Type B pancreatic cell (in vitro differentiated cells): Measurements from ENCODE around the gene TEAD3. TPM values are rescaled to one million over a fixed set of nuclear protein-coding genes. Genes with fewer than 3 reads are reported as not detected.

Experiments
- DNase-seq: peaks from one replicate; pipeline ENCODE4 v3.0.0; 2021; ENCODE audit warnings: mixed read lengths; ENCODE audit not compliant: unreplicated experiment; ENCODE audit errors: extremely low spot score
- H3K27ac Mint-ChIP-seq: 2 replicates; pipeline ENCODE4 v1.8.0; 2021; ENCODE audit warnings: mild to moderate bottlenecking, mixed read lengths
- H3K27me3 Mint-ChIP-seq: 2 replicates; pipeline ENCODE4 v1.8.0; 2021; ENCODE audit warnings: mixed read lengths
- H3K36me3 Mint-ChIP-seq: 2 replicates; pipeline ENCODE4 v1.8.0; 2021; ENCODE audit warnings: mixed read lengths
- H3K4me1 Mint-ChIP-seq: one replicate; pipeline ENCODE4 v1.8.0; 2021; ENCODE audit warnings: mixed read lengths; ENCODE audit not compliant: unreplicated experiment
- H3K4me3 Mint-ChIP-seq: 2 replicates; pipeline ENCODE4 v1.8.0; 2021; ENCODE audit warnings: mild to moderate bottlenecking, mixed read lengths
- H3K9me3 Mint-ChIP-seq: 2 replicates; pipeline ENCODE4 v1.8.0; 2021; ENCODE audit warnings: mixed read lengths
- total RNA-seq: library from RNA; stranded (reverse); gene quantifications from 2 replicates; pipeline ENCODE4 v1.2.1, GENCODE V29; 2021; ENCODE audit warnings: low replicate concordance
- TF ChIP-seq, protein P1 (sequence below): fragments of 200-600 bp; sonication (generic); conservative IDR thresholded peaks from 2 replicates; pipeline ENCODE4 v1.5.0; 2021; ENCODE audit warnings: antibody characterized with exemption, mild to moderate bottlenecking

The TEAD3 gene
- total RNA-seq, 1 donor from 2014 or later = 49.8 TPM

- peaks cover 6% of the 10 kb centered on the region for H3K36me3 Mint-ChIP-seq
- DNase-seq = no peak
- TF ChIP-seq, protein P1, sequence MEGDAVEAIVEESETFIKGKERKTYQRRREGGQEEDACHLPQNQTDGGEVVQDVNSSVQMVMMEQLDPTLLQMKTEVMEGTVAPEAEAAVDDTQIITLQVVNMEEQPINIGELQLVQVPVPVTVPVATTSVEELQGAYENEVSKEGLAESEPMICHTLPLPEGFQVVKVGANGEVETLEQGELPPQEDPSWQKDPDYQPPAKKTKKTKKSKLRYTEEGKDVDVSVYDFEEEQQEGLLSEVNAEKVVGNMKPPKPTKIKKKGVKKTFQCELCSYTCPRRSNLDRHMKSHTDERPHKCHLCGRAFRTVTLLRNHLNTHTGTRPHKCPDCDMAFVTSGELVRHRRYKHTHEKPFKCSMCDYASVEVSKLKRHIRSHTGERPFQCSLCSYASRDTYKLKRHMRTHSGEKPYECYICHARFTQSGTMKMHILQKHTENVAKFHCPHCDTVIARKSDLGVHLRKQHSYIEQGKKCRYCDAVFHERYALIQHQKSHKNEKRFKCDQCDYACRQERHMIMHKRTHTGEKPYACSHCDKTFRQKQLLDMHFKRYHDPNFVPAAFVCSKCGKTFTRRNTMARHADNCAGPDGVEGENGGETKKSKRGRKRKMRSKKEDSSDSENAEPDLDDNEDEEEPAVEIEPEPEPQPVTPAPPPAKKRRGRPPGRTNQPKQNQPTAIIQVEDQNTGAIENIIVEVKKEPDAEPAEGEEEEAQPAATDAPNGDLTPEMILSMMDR = no peak
- H3K4me1 Mint-ChIP-seq = peaks cover 38% of the 10 kb centered on the region
- H3K27ac Mint-ChIP-seq = peak overlapping the region; percentile 99
- peak overlapping the region; percentile 61 for H3K4me3 Mint-ChIP-seq
- no peaks in the 10 kb centered on the region for H3K9me3 Mint-ChIP-seq
- H3K27me3 Mint-ChIP-seq = no peaks in the 10 kb centered on the region
These were observed 9.0 kb downstream of the TEAD3 start for GRCh38 chr6:35487658-35488516.

DNA sequence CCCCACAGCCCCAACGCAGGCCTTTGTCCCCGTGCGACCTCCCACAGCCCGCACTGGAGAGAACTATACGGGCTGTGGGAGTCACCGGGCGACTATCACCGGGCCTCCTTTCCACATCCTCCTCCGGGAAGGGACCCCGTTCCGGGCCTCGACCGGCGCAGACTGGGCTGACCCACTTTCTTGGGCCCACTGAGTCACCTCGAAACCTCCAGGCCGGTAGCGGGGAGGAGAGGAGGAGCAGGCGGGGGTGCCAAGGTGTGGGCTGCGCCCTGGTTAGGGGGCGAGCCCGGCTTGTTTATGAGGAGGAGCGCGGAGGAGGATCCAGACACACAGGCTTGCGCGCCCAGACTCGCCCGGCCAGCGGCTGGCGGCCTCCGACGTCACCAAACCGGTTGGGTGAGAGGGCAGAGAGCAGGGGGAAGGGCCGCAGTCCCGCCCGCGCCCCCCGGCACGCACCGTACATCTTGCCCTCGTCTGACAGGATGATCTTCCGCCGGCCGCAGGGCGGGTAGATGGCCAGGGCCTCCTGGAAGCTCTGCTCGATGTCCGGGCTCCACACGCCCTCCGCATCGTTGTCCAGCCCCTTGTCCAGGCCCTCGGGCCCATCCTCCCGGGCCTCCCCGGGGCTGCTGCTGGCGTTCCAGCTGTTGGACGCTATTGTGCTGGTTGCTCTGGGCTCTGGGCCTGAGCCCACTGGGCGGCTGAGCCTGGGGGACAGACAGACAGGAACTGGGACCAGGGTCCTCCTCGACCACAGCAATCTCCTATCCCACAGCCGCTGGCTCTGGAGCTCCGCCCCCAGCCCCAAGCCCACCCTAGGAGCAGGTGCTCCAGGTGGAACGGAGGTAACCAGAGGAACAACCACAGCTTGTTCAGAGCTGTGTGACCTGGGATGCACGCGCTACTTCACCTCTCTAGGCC is 10.6 kb downstream of the TEAD3 start:
- H3K4me3 Mint-ChIP-seq = peak overlapping the region; percentile 83
- peaks cover 9% of the 10 kb centered on the region for H3K36me3 Mint-ChIP-seq
- no peaks in the 10 kb centered on the region for H3K9me3 Mint-ChIP-seq
- H3K27me3 Mint-ChIP-seq = no peaks in the 10 kb centered on the region
- peaks cover 37% of the 10 kb centered on the region for H3K4me1 Mint-ChIP-seq
- DNase-seq = peak; percentile 83
- peak overlapping the region; percentile 99 for H3K27ac Mint-ChIP-seq
- TF ChIP-seq, protein P1 = no peak

DNA sequence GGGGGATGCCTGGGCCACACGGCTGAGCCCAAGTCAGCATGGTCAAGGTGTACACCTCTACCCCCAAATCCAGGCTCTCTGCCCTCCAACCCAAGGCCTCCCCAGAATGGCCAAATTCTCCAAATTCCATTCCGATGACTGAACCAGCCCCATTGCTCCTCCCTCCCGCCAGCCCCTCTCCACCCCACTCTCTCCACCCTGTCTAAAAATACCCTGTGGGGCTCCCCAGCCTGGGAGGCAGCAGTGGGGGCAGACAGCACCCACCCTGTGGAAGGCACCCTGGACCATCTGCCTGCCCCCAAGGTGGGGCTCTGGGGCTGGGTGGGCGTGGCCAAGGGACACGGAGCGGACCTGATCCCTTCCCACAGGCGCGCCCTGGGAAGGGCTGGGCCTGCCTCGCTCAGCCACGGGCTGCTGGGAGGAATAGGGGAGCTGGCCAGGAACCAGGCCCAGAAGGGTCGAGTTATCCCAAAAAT is 11.4 kb downstream of the TEAD3 start:
- no peak for DNase-seq
- TF ChIP-seq, protein P1 = no peak
- peaks cover 14% of the 10 kb centered on the region for H3K36me3 Mint-ChIP-seq
- no peaks in the 10 kb centered on the region for H3K9me3 Mint-ChIP-seq
- H3K27me3 Mint-ChIP-seq = no peaks in the 10 kb centered on the region
- H3K4me3 Mint-ChIP-seq = peak overlapping the region; percentile 63
- H3K4me1 Mint-ChIP-seq = peaks cover 32% of the 10 kb centered on the region
- peak overlapping the region; percentile 99 for H3K27ac Mint-ChIP-seq

- no peak overlapping the region for H3K4me3 Mint-ChIP-seq
- no peaks in the 10 kb centered on the region for H3K27me3 Mint-ChIP-seq
- H3K36me3 Mint-ChIP-seq = peaks cover 14% of the 10 kb centered on the region
- no peaks in the 10 kb centered on the region for H3K9me3 Mint-ChIP-seq
- TF ChIP-seq, protein P1 = no peak
- H3K27ac Mint-ChIP-seq = peak overlapping the region; percentile 99
- peaks cover 30% of the 10 kb centered on the region for H3K4me1 Mint-ChIP-seq
- DNase-seq = no peak
These were observed 11.9 kb downstream of the TEAD3 start for GRCh38 chr6:35484921-35485392.

- peak overlapping the region; percentile 99 for H3K27ac Mint-ChIP-seq
- TF ChIP-seq, protein P1 = no peak
- no peak overlapping the region for H3K4me3 Mint-ChIP-seq
- H3K9me3 Mint-ChIP-seq = no peaks in the 10 kb centered on the region
- H3K27me3 Mint-ChIP-seq = no peaks in the 10 kb centered on the region
- H3K4me1 Mint-ChIP-seq = peaks cover 28% of the 10 kb centered on the region
- no peak for DNase-seq
- H3K36me3 Mint-ChIP-seq = peaks cover 14% of the 10 kb centered on the region
These were observed 12.8 kb downstream of the TEAD3 start for GRCh38 chr6:35483893-35484645.
